SK-N-SH (cell line): Measurements from ENCODE around the gene PEPD. TPM values are rescaled to one million over a fixed set of nuclear protein-coding genes. Genes with fewer than 3 reads are reported as not detected.

Source experiments
- CTCF ChIA-PET: fragments of 300-600, 350-600 bp; formaldehyde crosslinking; extraction: SDS; loops from one replicate; lab custom pipeline; 2021; lab: Yijun Ruan, JAX
- POLR2A ChIA-PET: fragments of 350-600 bp; sonication (Branson Sonifier 250); formaldehyde crosslinking; extraction: SDS; loops from one replicate; lab custom pipeline; 2020; ENCODE audit warnings: antibody characterized with exemption, inconsistent platforms; lab: Yijun Ruan, JAX
- DNase-seq: peaks from one replicate; pipeline ENCODE4 v3.0.0; 2012
- H2AFZ ChIP-seq: fragments of 200-600 bp; sonication (generic); 2 replicates; pipeline ENCODE4 v1.8.1; 2016; ENCODE audit warnings: antibody characterized with exemption, mild to moderate bottlenecking, low read depth
- H3F3A ChIP-seq: fragments of 200-600 bp; sonication (generic); replicated peaks from 2 replicates; pipeline ENCODE3; 2016; ENCODE audit warnings: antibody characterized with exemption, mild to moderate bottlenecking; ENCODE audit not compliant: insufficient read depth
- H3K27ac ChIP-seq, 2 experiments: fragments of 200-500 bp in 1 of 2; fragments of 200-600 bp in 1 of 2; sonication (Bioruptor generic) in 1 of 2; sonication (generic), shearing (Covaris generic) in 1 of 2; 2 replicates each; pipeline versions ENCODE4 v1.5.1 to v1.6.1; 2014 to 2016; ENCODE audit warnings: low read depth in 2 of 2, inconsistent platforms in 1 of 2, low read length in 1 of 2, mild to moderate bottlenecking in 1 of 2, mixed read lengths in 1 of 2
- H3K27me3 ChIP-seq: fragments of 200-600 bp; sonication (generic), shearing (Covaris generic); 2 replicates; pipeline ENCODE4 v1.6.1; 2016; ENCODE audit warnings: mixed run types; ENCODE audit not compliant: insufficient read depth
- H3K36me3 ChIP-seq, 2 experiments: fragments of 200-500 bp in 1 of 2; fragments of 200-600 bp in 1 of 2; sonication (Bioruptor generic) in 1 of 2; sonication (generic) in 1 of 2; replicated peaks in 1 of 2; 2 replicates each; pipeline versions ENCODE3 to v1.5.1; 2014 to 2016; ENCODE audit warnings: low read length in 1 of 2, mild to moderate bottlenecking in 1 of 2; ENCODE audit not compliant: insufficient read depth in 2 of 2, control insufficient read depth in 1 of 2
- H3K4me1 ChIP-seq, 2 experiments: fragments of 200-500 bp in 1 of 2; fragments of 200-600 bp in 1 of 2; sonication (Bioruptor generic) in 1 of 2; sonication (generic), shearing (Covaris generic) in 1 of 2; 2 replicates each; pipeline versions ENCODE4 v1.5.1 to v1.6.1; 2014 to 2016; ENCODE audit warnings: low read depth in 1 of 2, low read length in 1 of 2, mixed run types in 1 of 2; ENCODE audit not compliant: insufficient read depth in 2 of 2, control insufficient read depth in 1 of 2
- H3K4me2 ChIP-seq: fragments of 200-600 bp; sonication (generic), shearing (Covaris generic); 2 replicates; pipeline ENCODE4 v1.6.1; 2017; ENCODE audit warnings: mixed run types
- H3K4me3 ChIP-seq, 2 experiments: fragments of 200-500 bp in 1 of 2; fragments of 200-600 bp in 1 of 2; sonication (Bioruptor generic) in 1 of 2; sonication (generic), shearing (Covaris generic) in 1 of 2; 2 replicates each; pipeline versions ENCODE4 v1.5.1 to v1.8.1; 2014 to 2016; ENCODE audit warnings: low read depth in 2 of 2, inconsistent platforms in 1 of 2, low read length in 1 of 2, mild to moderate bottlenecking in 1 of 2, mixed read lengths in 1 of 2, moderate library complexity in 1 of 2
- H3K79me2 ChIP-seq: fragments of 200-600 bp; sonication (generic); 2 replicates; pipeline ENCODE4 v1.8.1; 2017; ENCODE audit warnings: mild to moderate bottlenecking; ENCODE audit not compliant: insufficient read depth
- H3K9ac ChIP-seq: fragments of 200-600 bp; sonication (generic); 2 replicates; pipeline ENCODE4 v1.6.1; 2017; ENCODE audit warnings: mixed run types
- H3K9me2 ChIP-seq: fragments of 200-600 bp; sonication (generic); 2 replicates; pipeline ENCODE4 v1.6.1; 2017; ENCODE audit warnings: mixed run types
- H3K9me3 ChIP-seq: fragments of 200-600 bp; sonication (generic); 2 replicates; pipeline ENCODE4 v1.6.1; 2017; ENCODE audit warnings: mixed run types, mild to moderate bottlenecking, moderate library complexity
- H4K20me1 ChIP-seq: fragments of 200-600 bp; sonication (generic); 2 replicates; pipeline ENCODE4 v1.6.1; 2017; ENCODE audit warnings: mild to moderate bottlenecking, mixed run types; ENCODE audit not compliant: insufficient read depth
- CHD2 ChIP-seq: fragments of 150-350 bp; IDR thresholded peaks from 2 replicates; pipeline ENCODE4 v1.6.1; 2018; ENCODE audit warnings: low read length; ENCODE audit not compliant: partially characterized antibody
- EZH2phosphoT487 ChIP-seq: fragments of 200-600 bp; sonication (generic); IDR thresholded peaks from 2 replicates; pipeline ENCODE4 v1.6.1; 2017; ENCODE audit warnings: low read depth, mixed run types, mild to moderate bottlenecking, antibody characterized with exemption, moderate library complexity, borderline replicate concordance
- FOSL2 ChIP-seq: IDR thresholded peaks from 2 replicates; pipeline ENCODE4 v1.4.0; 2012; ENCODE audit warnings: low read depth, mild to moderate bottlenecking, moderate library complexity, borderline replicate concordance
- FOXJ3 ChIP-seq: sonication (generic); formaldehyde crosslinking; IDR thresholded peaks from 2 replicates; pipeline ENCODE4 v1.5.1; 2020; ENCODE audit warnings: mild to moderate bottlenecking, missing genetic modification reagents
- GATA2 ChIP-seq: sonication (generic); formaldehyde crosslinking; IDR thresholded peaks from 2 replicates; pipeline ENCODE4 v1.5.0; 2020; ENCODE audit warnings: mild to moderate bottlenecking, missing genetic modification reagents
- MEF2A ChIP-seq: IDR thresholded peaks from 2 replicates; pipeline ENCODE4 v1.4.0; 2012; ENCODE audit warnings: low read depth, borderline replicate concordance
- NFIC ChIP-seq: IDR thresholded peaks from 2 replicates; pipeline ENCODE4 v1.4.0; 2012; ENCODE audit warnings: borderline replicate concordance
- NRF1 ChIP-seq: IDR thresholded peaks from 2 replicates; pipeline ENCODE4 v1.6.1; 2012; ENCODE audit warnings: low read depth, mild to moderate bottlenecking, low read length
- POLR2AphosphoS5 ChIP-seq: IDR thresholded peaks from 2 replicates; pipeline ENCODE4 v1.6.1; 2012; ENCODE audit warnings: low read depth, low read length
- RAD21 ChIP-seq: IDR thresholded peaks from 2 replicates; pipeline ENCODE4 v1.6.1; 2012; ENCODE audit warnings: mild to moderate bottlenecking, low read length
- RFX5 ChIP-seq: IDR thresholded peaks from 2 replicates; pipeline ENCODE4 v1.6.1; 2012; ENCODE audit warnings: mild to moderate bottlenecking, improper control_type of control experiment, low read length
- RXRA ChIP-seq: IDR thresholded peaks from 2 replicates; pipeline ENCODE4 v1.4.0; 2012; ENCODE audit warnings: low read depth, mild to moderate bottlenecking, borderline replicate concordance
- SMC3 ChIP-seq: IDR thresholded peaks from 2 replicates; pipeline ENCODE4 v1.6.1; 2012; ENCODE audit warnings: low read depth, low read length, improper control_type of control experiment
- TAF1 ChIP-seq: IDR thresholded peaks from 2 replicates; pipeline ENCODE4 v1.6.1; 2012; ENCODE audit warnings: low read depth, mild to moderate bottlenecking, low read length, moderate library complexity, borderline replicate concordance
- TCF12 ChIP-seq: IDR thresholded peaks from 2 replicates; pipeline ENCODE4 v1.4.0; 2012
- TEAD4 ChIP-seq: IDR thresholded peaks from 2 replicates; pipeline ENCODE4 v1.4.0; 2012; ENCODE audit warnings: mild to moderate bottlenecking, borderline replicate concordance; ENCODE audit not compliant: insufficient read depth
- YY1 ChIP-seq: IDR thresholded peaks from 2 replicates; pipeline ENCODE4 v1.4.0; 2012; ENCODE audit warnings: low read depth, mild to moderate bottlenecking
- WGBS: methylation state at CpG from one replicate; pipeline ENCODE4 v1.1.6; 2017; ENCODE audit warnings: low lambda C conversion rate; 5-methylcytosine and 5-hydroxymethylcytosine counted together
- polyA plus RNA-seq, 3 experiments: library from polyadenylated mRNA; depleted of rRNA; stranded (reverse); fragments of >200 nt; gene quantifications; 2 replicates each; pipeline ENCODE4 v1.2.3, GENCODE V29; 2012
- TF ChIP-seq, protein P1 (sequence below): fragments of 150-350 bp; IDR thresholded peaks from 2 replicates; pipeline ENCODE4 v1.6.1; 2016; ENCODE audit warnings: mild to moderate bottlenecking, low read depth, low read length
- TF ChIP-seq, protein P2 (sequence below): IDR thresholded peaks from 2 replicates; pipeline ENCODE4 v1.4.0; 2012; ENCODE audit warnings: low read depth, borderline replicate concordance
- TF ChIP-seq, protein P3 (sequence below): IDR thresholded peaks from 2 replicates; pipeline ENCODE4 v1.6.1; 2012; ENCODE audit warnings: mild to moderate bottlenecking, low read depth, low read length, moderate library complexity
- TF ChIP-seq, protein P4 (sequence below): fragments of 200-600 bp; sonication (generic); IDR thresholded peaks from 2 replicates; pipeline ENCODE4 v1.6.1; 2017; ENCODE audit warnings: antibody characterized with exemption, mild to moderate bottlenecking, moderate library complexity
- TF ChIP-seq, protein P5 (sequence below): IDR thresholded peaks from 2 replicates; pipeline ENCODE4 v1.4.0; 2012; ENCODE audit warnings: low read depth
- TF ChIP-seq, protein P6 (sequence below): fragments of 150-350 bp; IDR thresholded peaks from 2 replicates; pipeline ENCODE4 v1.6.1; 2017; ENCODE audit warnings: antibody characterized with exemption, low read length, low read depth, borderline replicate concordance

The PEPD gene
- polyA plus RNA-seq (2012; rRNA removed) = 88.9 and 92.4 TPM in 2 replicates
- 61.5 and 77.6 TPM in 2 replicates for polyA plus RNA-seq (2012; cell fraction: cytosol; rRNA removed)
- 66.1 and 68.5 TPM in 2 replicates for polyA plus RNA-seq (2012; cell fraction: nucleus; rRNA removed)

DNA sequence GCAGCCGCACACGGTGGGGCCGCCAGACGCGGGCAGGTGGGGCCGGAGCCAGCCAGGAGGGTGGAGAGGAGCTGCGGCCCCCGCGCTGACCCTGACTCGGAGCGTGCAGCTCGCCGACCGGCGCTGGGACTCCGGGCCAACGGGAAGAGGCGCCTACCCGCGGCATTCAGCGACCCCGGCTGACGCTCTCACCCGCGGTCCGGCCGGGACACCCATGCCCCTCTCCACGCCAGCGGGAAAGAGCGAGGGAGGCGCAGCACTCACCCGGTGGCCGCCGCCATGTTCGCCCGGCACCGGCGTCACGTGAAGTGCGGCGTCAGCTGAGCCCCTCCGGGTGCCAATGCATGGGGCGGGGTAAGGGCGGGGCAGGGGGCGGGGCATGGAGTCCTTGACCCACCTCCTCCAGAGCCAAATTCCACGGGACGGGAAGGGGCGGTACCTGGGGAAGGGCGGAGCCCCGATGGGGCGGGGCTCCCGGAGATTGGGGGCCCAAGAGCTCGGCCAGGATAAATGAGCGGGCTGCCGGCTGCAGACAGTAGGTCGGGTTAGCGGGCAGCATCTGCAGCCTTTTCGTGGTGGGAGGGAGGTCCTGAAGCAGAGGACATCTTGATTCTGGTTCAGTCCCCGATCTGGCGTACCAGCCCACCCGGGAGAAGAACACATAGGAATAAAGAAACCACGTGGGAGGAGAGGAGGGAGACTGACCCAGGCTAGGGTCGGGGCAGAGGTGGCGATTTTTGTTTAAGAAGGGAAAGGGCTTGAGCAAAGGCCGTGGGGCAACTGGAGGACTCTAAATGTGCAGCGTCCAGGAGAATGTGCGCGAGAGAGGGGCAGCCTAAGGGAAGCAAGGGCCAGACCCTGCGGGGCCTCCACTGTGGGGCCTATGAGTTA lies at the start of gene PEPD:
Gene PEPD (minus strand): TSS at position 312 of the 891 bp plus-strand sequence. CDS start 31 bp downstream, at position 281.
- CTCF ChIA-PET = interaction anchor here (0.8 to 2.3 kb wide), 5 partner anchors 89 to 574 kb away, joined by 3 to 7 read pairs (median 5); no protein-coding TSS in a partner anchor
- TF ChIP-seq RAD21 = no peak
- peak; percentile 95 for TF ChIP-seq TAF1
- 0 out of 2 replicates have a peak, but pooled peaks have one; percentile 24 for TF ChIP-seq TEAD4
- TF ChIP-seq MEF2A = no peak
- peak; percentile 23; the same call in 1 of the 2 replicates for TF ChIP-seq FOXJ3 (CRISPR knock-in tag)
- no peak for TF ChIP-seq FOSL2
- TF ChIP-seq, protein P1, sequence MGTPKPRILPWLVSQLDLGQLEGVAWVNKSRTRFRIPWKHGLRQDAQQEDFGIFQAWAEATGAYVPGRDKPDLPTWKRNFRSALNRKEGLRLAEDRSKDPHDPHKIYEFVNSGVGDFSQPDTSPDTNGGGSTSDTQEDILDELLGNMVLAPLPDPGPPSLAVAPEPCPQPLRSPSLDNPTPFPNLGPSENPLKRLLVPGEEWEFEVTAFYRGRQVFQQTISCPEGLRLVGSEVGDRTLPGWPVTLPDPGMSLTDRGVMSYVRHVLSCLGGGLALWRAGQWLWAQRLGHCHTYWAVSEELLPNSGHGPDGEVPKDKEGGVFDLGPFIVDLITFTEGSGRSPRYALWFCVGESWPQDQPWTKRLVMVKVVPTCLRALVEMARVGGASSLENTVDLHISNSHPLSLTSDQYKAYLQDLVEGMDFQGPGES = no peak
- no peak for TF ChIP-seq NFIC
- TF ChIP-seq SMC3 = no peak
- TF ChIP-seq RFX5 = no peak
- TF ChIP-seq, protein P2, sequence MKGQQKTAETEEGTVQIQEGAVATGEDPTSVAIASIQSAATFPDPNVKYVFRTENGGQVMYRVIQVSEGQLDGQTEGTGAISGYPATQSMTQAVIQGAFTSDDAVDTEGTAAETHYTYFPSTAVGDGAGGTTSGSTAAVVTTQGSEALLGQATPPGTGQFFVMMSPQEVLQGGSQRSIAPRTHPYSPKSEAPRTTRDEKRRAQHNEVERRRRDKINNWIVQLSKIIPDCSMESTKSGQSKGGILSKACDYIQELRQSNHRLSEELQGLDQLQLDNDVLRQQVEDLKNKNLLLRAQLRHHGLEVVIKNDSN = peak; percentile 96
- TF ChIP-seq, protein P3, sequence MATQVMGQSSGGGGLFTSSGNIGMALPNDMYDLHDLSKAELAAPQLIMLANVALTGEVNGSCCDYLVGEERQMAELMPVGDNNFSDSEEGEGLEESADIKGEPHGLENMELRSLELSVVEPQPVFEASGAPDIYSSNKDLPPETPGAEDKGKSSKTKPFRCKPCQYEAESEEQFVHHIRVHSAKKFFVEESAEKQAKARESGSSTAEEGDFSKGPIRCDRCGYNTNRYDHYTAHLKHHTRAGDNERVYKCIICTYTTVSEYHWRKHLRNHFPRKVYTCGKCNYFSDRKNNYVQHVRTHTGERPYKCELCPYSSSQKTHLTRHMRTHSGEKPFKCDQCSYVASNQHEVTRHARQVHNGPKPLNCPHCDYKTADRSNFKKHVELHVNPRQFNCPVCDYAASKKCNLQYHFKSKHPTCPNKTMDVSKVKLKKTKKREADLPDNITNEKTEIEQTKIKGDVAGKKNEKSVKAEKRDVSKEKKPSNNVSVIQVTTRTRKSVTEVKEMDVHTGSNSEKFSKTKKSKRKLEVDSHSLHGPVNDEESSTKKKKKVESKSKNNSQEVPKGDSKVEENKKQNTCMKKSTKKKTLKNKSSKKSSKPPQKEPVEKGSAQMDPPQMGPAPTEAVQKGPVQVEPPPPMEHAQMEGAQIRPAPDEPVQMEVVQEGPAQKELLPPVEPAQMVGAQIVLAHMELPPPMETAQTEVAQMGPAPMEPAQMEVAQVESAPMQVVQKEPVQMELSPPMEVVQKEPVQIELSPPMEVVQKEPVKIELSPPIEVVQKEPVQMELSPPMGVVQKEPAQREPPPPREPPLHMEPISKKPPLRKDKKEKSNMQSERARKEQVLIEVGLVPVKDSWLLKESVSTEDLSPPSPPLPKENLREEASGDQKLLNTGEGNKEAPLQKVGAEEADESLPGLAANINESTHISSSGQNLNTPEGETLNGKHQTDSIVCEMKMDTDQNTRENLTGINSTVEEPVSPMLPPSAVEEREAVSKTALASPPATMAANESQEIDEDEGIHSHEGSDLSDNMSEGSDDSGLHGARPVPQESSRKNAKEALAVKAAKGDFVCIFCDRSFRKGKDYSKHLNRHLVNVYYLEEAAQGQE = no peak
- TF ChIP-seq, protein P4, sequence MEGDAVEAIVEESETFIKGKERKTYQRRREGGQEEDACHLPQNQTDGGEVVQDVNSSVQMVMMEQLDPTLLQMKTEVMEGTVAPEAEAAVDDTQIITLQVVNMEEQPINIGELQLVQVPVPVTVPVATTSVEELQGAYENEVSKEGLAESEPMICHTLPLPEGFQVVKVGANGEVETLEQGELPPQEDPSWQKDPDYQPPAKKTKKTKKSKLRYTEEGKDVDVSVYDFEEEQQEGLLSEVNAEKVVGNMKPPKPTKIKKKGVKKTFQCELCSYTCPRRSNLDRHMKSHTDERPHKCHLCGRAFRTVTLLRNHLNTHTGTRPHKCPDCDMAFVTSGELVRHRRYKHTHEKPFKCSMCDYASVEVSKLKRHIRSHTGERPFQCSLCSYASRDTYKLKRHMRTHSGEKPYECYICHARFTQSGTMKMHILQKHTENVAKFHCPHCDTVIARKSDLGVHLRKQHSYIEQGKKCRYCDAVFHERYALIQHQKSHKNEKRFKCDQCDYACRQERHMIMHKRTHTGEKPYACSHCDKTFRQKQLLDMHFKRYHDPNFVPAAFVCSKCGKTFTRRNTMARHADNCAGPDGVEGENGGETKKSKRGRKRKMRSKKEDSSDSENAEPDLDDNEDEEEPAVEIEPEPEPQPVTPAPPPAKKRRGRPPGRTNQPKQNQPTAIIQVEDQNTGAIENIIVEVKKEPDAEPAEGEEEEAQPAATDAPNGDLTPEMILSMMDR = no peak
- peak; percentile 83 for TF ChIP-seq POLR2AphosphoS5
- no peak for TF ChIP-seq NRF1
- TF ChIP-seq, protein P5, sequence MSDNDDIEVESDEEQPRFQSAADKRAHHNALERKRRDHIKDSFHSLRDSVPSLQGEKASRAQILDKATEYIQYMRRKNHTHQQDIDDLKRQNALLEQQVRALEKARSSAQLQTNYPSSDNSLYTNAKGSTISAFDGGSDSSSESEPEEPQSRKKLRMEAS = no peak; the same call in 1 of the 2 replicates
- no peak for TF ChIP-seq EZH2phosphoT487
- no peak for TF ChIP-seq GATA2 (CRISPR knock-in tag)
- no peak for TF ChIP-seq TCF12
- TF ChIP-seq YY1 = peak; percentile 92
- no peak for TF ChIP-seq CHD2
- TF ChIP-seq RXRA = no peak
- TF ChIP-seq, protein P6, sequence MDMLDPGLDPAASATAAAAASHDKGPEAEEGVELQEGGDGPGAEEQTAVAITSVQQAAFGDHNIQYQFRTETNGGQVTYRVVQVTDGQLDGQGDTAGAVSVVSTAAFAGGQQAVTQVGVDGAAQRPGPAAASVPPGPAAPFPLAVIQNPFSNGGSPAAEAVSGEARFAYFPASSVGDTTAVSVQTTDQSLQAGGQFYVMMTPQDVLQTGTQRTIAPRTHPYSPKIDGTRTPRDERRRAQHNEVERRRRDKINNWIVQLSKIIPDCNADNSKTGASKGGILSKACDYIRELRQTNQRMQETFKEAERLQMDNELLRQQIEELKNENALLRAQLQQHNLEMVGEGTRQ = peak; percentile 95

More for the DNA sequence above, at the start of gene PEPD:
- Histone ChIP-seq H3K4me1 (peaks cover 0 to 21% of the 10 kb centered on the region in 2 experiments; a peak in 2 of 4 replicates), H3K27ac (peak within 1 kb of the TSS in 1 of 2 experiments; percentile 67; a peak in 2 of 4 replicates), H3F3A (peaks cover 3% of the 10 kb centered on the region), H3K9me2 (no peaks in the 10 kb centered on the region), H3K9me3 (no peaks in the 10 kb centered on the region), H3K9ac (peak within 1 kb of the TSS; percentile 82), H3K4me3 (peak within 1 kb of the TSS; percentile 86 to 93), H3K36me3 (no peaks in the 10 kb centered on the region), H3K27me3 (no peaks in the 10 kb centered on the region), H2AFZ (peak within 1 kb of the TSS; percentile 100), H4K20me1 (no peaks in the 10 kb centered on the region), H3K4me2 (peak within 1 kb of the TSS; percentile 92), H3K79me2 (peaks cover 16% of the 10 kb centered on the region; the same call in 1 of the 2 replicates)
- WGBS = 11% methylated on average over 27 of the region's 69 CpGs
- POLR2A ChIA-PET = interaction anchor here (0.8 to 3.0 kb wide), 5 partner anchors 13 to 242 kb away, joined by 3 to 17 read pairs (median 6); no protein-coding TSS in a partner anchor
- peak; percentile 100 for DNase-seq
